ENCODE measurements around the gene CLPTM1L. TPM values are rescaled to one million over a fixed set of nuclear protein-coding genes. Genes with fewer than 3 reads are reported as not detected.

Gene CLPTM1L
- total RNA-seq, 1 donor from 2014 or later = 131 TPM

DNA sequence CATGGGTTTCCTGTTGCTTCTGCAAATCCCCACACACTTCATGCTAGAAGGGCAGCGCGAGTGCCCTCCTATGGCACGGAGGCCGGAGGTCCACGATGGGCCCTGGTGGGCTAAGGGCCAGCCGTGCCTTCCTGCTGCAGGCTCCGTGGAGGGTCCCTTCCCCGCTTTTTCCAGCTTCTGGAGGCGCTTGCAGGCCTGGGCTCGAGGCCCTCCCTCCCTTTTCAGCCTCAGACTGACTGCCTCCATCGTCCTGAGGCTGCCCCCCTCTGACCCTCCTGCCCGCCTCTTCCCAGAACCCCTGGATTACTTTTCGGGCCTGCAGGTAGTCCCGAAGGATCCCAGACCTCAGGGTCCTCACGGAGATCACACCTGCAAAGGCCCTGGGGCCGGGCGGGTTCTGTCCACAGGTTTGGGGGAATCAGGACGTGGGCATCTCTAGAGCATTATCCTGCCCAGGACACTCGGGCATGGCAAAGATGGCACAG is 46.8 kb downstream of the CLPTM1L start:
- Histone ChIP-seq H3K4me1 (ENCODE audit: insufficient read depth, low read length) (no peaks in the 10 kb centered on the region), H3K9ac (ENCODE audit: low read length) (no peak overlapping the region), H3K9me3 (ENCODE audit: insufficient read depth, low read depth, low read length) (no peaks in the 10 kb centered on the region), H2AFZ (ENCODE audit: low read depth, low read length) (no peak overlapping the region), H3K27me3 (ENCODE audit: insufficient read depth, low read length) (peaks cover 12% of the 10 kb centered on the region), H4K20me1 (ENCODE audit: insufficient read depth, low read length) (no peaks in the 10 kb centered on the region), H3K4me2 (ENCODE audit: low read length) (no peak overlapping the region), H3K36me3 (ENCODE audit: insufficient read depth, low read length) (no peaks in the 10 kb centered on the region), H3K79me2 (ENCODE audit: insufficient read depth, low read length) (no peaks in the 10 kb centered on the region), H3K27ac (ENCODE audit: low read depth, low read length) (no peak overlapping the region), H3K4me3 (ENCODE audit: insufficient read depth, low read depth, low read length) (no peak overlapping the region)
- TF ChIP-seq EZH2 (IDR thresholded peaks at IDR 0.05; ENCODE audit: insufficient read depth, low read length) = no peak
- TF ChIP-seq, protein P1, sequence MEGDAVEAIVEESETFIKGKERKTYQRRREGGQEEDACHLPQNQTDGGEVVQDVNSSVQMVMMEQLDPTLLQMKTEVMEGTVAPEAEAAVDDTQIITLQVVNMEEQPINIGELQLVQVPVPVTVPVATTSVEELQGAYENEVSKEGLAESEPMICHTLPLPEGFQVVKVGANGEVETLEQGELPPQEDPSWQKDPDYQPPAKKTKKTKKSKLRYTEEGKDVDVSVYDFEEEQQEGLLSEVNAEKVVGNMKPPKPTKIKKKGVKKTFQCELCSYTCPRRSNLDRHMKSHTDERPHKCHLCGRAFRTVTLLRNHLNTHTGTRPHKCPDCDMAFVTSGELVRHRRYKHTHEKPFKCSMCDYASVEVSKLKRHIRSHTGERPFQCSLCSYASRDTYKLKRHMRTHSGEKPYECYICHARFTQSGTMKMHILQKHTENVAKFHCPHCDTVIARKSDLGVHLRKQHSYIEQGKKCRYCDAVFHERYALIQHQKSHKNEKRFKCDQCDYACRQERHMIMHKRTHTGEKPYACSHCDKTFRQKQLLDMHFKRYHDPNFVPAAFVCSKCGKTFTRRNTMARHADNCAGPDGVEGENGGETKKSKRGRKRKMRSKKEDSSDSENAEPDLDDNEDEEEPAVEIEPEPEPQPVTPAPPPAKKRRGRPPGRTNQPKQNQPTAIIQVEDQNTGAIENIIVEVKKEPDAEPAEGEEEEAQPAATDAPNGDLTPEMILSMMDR (IDR thresholded peaks at IDR 0.05; ENCODE audit: insufficient read depth, low read depth, low read length) = no peak
- DNase-seq (ENCODE audit: low read depth) = no peak
- peaks cover 3% of the 10 kb centered on the region for H3K9me3 Mint-ChIP-seq (ENCODE audit: unreplicated experiment)
- no peak overlapping the region for H3K27ac Mint-ChIP-seq (ENCODE audit: unreplicated experiment)
- FAIRE-seq = no peak
- peaks cover 46% of the 10 kb centered on the region for H3K27me3 Mint-ChIP-seq (ENCODE audit: low read depth, unreplicated experiment)
- H3K4me3 Mint-ChIP-seq (ENCODE audit: unreplicated experiment) = no peak overlapping the region
- no peaks in the 10 kb centered on the region for H3K4me1 Mint-ChIP-seq (ENCODE audit: low read depth, unreplicated experiment)
- H3K36me3 Mint-ChIP-seq (ENCODE audit: low read depth, unreplicated experiment) = peaks cover 1% of the 10 kb centered on the region

DNA sequence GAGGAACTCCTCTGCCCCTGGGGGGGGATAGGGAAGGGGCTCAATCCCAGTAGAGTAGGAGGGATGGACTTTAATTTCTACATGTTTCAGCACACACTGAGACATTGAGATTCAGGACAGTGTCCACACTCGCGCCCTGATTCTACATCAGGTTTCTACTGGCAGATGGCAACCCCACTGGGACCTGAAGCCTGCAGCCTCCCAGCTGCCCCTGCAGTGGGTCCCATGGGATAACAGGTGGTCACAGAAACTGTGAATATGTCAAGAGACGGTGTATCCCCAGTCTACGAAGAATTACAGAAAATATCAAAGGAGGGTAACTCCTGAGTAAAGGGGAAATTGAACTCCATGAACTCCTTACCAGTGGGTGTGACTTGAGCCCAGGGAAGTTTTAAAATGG is 47.7 kb downstream of the CLPTM1L start:
- Histone ChIP-seq H3K4me3 (ENCODE audit: insufficient read depth, low read depth, low read length) (no peak overlapping the region), H3K9ac (ENCODE audit: low read length) (no peak overlapping the region), H3K4me2 (ENCODE audit: low read length) (no peak overlapping the region), H3K79me2 (ENCODE audit: insufficient read depth, low read length) (no peaks in the 10 kb centered on the region), H3K27me3 (ENCODE audit: insufficient read depth, low read length) (peaks cover 12% of the 10 kb centered on the region), H3K9me3 (ENCODE audit: insufficient read depth, low read depth, low read length) (no peaks in the 10 kb centered on the region), H2AFZ (ENCODE audit: low read depth, low read length) (no peak overlapping the region), H3K27ac (ENCODE audit: low read depth, low read length) (no peak overlapping the region), H4K20me1 (ENCODE audit: insufficient read depth, low read length) (no peaks in the 10 kb centered on the region), H3K4me1 (ENCODE audit: insufficient read depth, low read length) (no peaks in the 10 kb centered on the region), H3K36me3 (ENCODE audit: insufficient read depth, low read length) (no peaks in the 10 kb centered on the region)
- H3K4me1 Mint-ChIP-seq (ENCODE audit: low read depth, unreplicated experiment) = no peaks in the 10 kb centered on the region
- FAIRE-seq (no peak), DNase-seq (ENCODE audit: low read depth) (no peak)
- TF ChIP-seq, protein P1 (IDR thresholded peaks at IDR 0.05; ENCODE audit: insufficient read depth, low read depth, low read length) = no peak
- TF ChIP-seq EZH2 (IDR thresholded peaks at IDR 0.05; ENCODE audit: insufficient read depth, low read length) = no peak
- no peak overlapping the region for H3K4me3 Mint-ChIP-seq (ENCODE audit: unreplicated experiment)
- peaks cover 4% of the 10 kb centered on the region for H3K36me3 Mint-ChIP-seq (ENCODE audit: low read depth, unreplicated experiment)
- no peak overlapping the region for H3K27ac Mint-ChIP-seq (ENCODE audit: unreplicated experiment)
- no peaks in the 10 kb centered on the region for H3K9me3 Mint-ChIP-seq (ENCODE audit: unreplicated experiment)
- H3K27me3 Mint-ChIP-seq (ENCODE audit: low read depth, unreplicated experiment) = peaks cover 51% of the 10 kb centered on the region

DNA sequence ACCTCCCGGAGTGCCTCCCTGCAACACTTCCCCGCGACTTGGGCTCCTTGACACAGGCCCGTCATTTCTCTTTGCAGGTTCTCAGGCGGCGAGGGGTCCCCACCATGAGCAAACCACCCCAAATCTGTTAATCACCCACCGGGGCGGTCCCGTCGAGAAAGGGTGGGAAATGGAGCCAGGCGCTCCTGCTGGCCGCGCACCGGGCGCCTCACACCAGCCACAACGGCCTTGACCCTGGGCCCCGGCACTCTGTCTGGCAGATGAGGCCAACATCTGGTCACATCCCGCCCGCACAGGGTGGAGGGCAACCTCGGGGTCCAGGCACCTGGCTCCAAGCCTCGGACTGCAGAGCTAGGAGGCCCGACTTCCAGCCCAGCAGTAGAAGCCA is 49.3 kb downstream of the CLPTM1L start:
- peaks cover 4% of the 10 kb centered on the region for H3K36me3 Mint-ChIP-seq (ENCODE audit: low read depth, unreplicated experiment)
- no peaks in the 10 kb centered on the region for H3K4me1 ChIP-seq (ENCODE audit: insufficient read depth, low read length)
- H3K4me3 Mint-ChIP-seq (ENCODE audit: unreplicated experiment) = no peak overlapping the region
- H2AFZ ChIP-seq (ENCODE audit: low read depth, low read length) = no peak overlapping the region
- no peaks in the 10 kb centered on the region for H4K20me1 ChIP-seq (ENCODE audit: insufficient read depth, low read length)
- FAIRE-seq = no peak
- H3K9me3 Mint-ChIP-seq (ENCODE audit: unreplicated experiment) = no peaks in the 10 kb centered on the region
- no peak overlapping the region for H3K4me3 ChIP-seq (ENCODE audit: insufficient read depth, low read depth, low read length)
- H3K27ac Mint-ChIP-seq (ENCODE audit: unreplicated experiment) = no peak overlapping the region
- H3K27me3 Mint-ChIP-seq (ENCODE audit: low read depth, unreplicated experiment) = peaks cover 48% of the 10 kb centered on the region
- no peak for DNase-seq (ENCODE audit: low read depth)
- H3K36me3 ChIP-seq (ENCODE audit: insufficient read depth, low read length) = no peaks in the 10 kb centered on the region
- H3K4me1 Mint-ChIP-seq (ENCODE audit: low read depth, unreplicated experiment) = no peaks in the 10 kb centered on the region
- no peaks in the 10 kb centered on the region for H3K79me2 ChIP-seq (ENCODE audit: insufficient read depth, low read length)
- H3K27me3 ChIP-seq (ENCODE audit: insufficient read depth, low read length) = peaks cover 9% of the 10 kb centered on the region
- H3K27ac ChIP-seq (ENCODE audit: low read depth, low read length) = no peak overlapping the region
- no peak for TF ChIP-seq EZH2 (IDR thresholded peaks at IDR 0.05; ENCODE audit: insufficient read depth, low read length)
- TF ChIP-seq, protein P1 (IDR thresholded peaks at IDR 0.05; ENCODE audit: insufficient read depth, low read depth, low read length) = no peak
- no peak overlapping the region for H3K4me2 ChIP-seq (ENCODE audit: low read length)
- no peak overlapping the region for H3K9ac ChIP-seq (ENCODE audit: low read length)
- H3K9me3 ChIP-seq (ENCODE audit: insufficient read depth, low read depth, low read length) = no peaks in the 10 kb centered on the region

All from astrocyte (in vitro differentiated cells and primary cell).